PC-9 (cell line): ENCODE data around the gene MT2A. TPM values are rescaled to one million over a fixed set of nuclear protein-coding genes. Genes with fewer than 3 reads are reported as not detected.
"Not testable (repeated sequence)": the region's sequence is repeated elsewhere in the genome, so short reads cannot be mapped to it uniquely, and the experiment has no call there.

Source experiments
- BruUV-seq: library from RNA; stranded (reverse); fragments of 400-500 nt; replicated peaks from 2 replicates; lab custom pipeline; 2021; lab: Mats Ljungman, UMichigan
- CTCF ChIA-PET: fragments of 300-600 bp; sonication (Branson Sonifier 250); formaldehyde crosslinking; loops from one replicate; lab custom pipeline; 2022; ENCODE audit warnings: antibody characterized with exemption; lab: Charles Lee
- POLR2A ChIA-PET: fragments of 300-600 bp; sonication (Branson Sonifier 250); formaldehyde crosslinking; loops from one replicate; lab custom pipeline; 2022; ENCODE audit warnings: antibody characterized with exemption; ENCODE audit not compliant: unreplicated experiment; lab: Charles Lee
- DNase-seq, 2 experiments: peaks; one replicate each; pipeline versions ENCODE4 v3.0.0 to v3.0.0-alpha.2; 2015 to 2022; ENCODE audit warnings: mixed read lengths in 1 of 2
- H2AFZ ChIP-seq: fragments of 200-600 bp; sonication (generic); 2 replicates; pipeline ENCODE4 v1.8.1; 2017; ENCODE audit warnings: antibody characterized with exemption
- H3F3A ChIP-seq: fragments of 200-600 bp; sonication (generic); 2 replicates; pipeline ENCODE4 v1.8.1; 2017; ENCODE audit warnings: antibody characterized with exemption, mild to moderate bottlenecking, low read depth; ENCODE audit not compliant: insufficient read depth
- H3K27ac ChIP-seq: fragments of 200-600 bp; sonication (generic); 2 replicates; pipeline ENCODE4 v1.6.1; 2016; ENCODE audit warnings: mixed run types
- H3K27me3 ChIP-seq: fragments of 200-600 bp; sonication (generic); 2 replicates; pipeline ENCODE4 v1.6.1; 2016; ENCODE audit warnings: low read depth, mixed run types; ENCODE audit not compliant: insufficient read depth
- H3K36me3 ChIP-seq: fragments of 200-600 bp; sonication (generic); 2 replicates; pipeline ENCODE4 v1.6.1; 2016; ENCODE audit warnings: low read depth, mixed run types
- H3K4me1 ChIP-seq: fragments of 200-600 bp; sonication (generic); replicated peaks from 2 replicates; pipeline ENCODE4 v1.6.1; 2016; ENCODE audit warnings: mixed run types; ENCODE audit not compliant: insufficient read depth
- H3K4me2 ChIP-seq: fragments of 200-600 bp; sonication (generic); 2 replicates; pipeline ENCODE4 v1.6.1; 2017; ENCODE audit warnings: mixed run types
- H3K4me3 ChIP-seq: fragments of 200-600 bp; sonication (generic); 2 replicates; pipeline ENCODE4 v1.6.1; 2016; ENCODE audit warnings: mixed run types
- H3K79me2 ChIP-seq: fragments of 200-600 bp; sonication (generic); 2 replicates; pipeline ENCODE4 v1.6.1; 2017; ENCODE audit warnings: low read depth, mixed run types
- H3K9me2 ChIP-seq: fragments of 200-600 bp; sonication (generic); 2 replicates; pipeline ENCODE4 v1.8.1; 2017; ENCODE audit warnings: mild to moderate bottlenecking; ENCODE audit not compliant: insufficient read depth
- H3K9me3 ChIP-seq: fragments of 200-600 bp; sonication (generic); 2 replicates; pipeline ENCODE4 v1.8.1; 2016; ENCODE audit warnings: low read depth; ENCODE audit not compliant: insufficient read depth
- H4K20me1 ChIP-seq: fragments of 200-600 bp; sonication (generic); 2 replicates; pipeline ENCODE4 v1.8.1; 2017; ENCODE audit not compliant: insufficient read depth
- EZH2 ChIP-seq: fragments of 200-600 bp; sonication (generic); IDR thresholded peaks from 2 replicates; pipeline ENCODE4 v1.8.0; 2017; ENCODE audit warnings: antibody characterized with exemption, low read depth
- intact Hi-C: fragments of 100-400 bp; cut with micrococcal nuclease; formaldehyde crosslinking; loops from one replicate; pipeline ENCODE4 v1.10.0; 2022; ENCODE audit not compliant: unreplicated experiment
- total RNA-seq: library from RNA; stranded (reverse); gene quantifications from 2 replicates; pipeline ENCODE4 v1.2.3, GENCODE V29; 2021
- TF ChIP-seq, protein P1 (sequence below): fragments of 200-600 bp; sonication (generic); conservative IDR thresholded peaks from 2 replicates; pipeline ENCODE4 v1.6.1; 2017; ENCODE audit warnings: mixed run types, antibody characterized with exemption, mild to moderate bottlenecking, moderate library complexity

MT2A gene
- total RNA-seq, 1 experiment from 2014 or later, result 203 TPM

DNA sequence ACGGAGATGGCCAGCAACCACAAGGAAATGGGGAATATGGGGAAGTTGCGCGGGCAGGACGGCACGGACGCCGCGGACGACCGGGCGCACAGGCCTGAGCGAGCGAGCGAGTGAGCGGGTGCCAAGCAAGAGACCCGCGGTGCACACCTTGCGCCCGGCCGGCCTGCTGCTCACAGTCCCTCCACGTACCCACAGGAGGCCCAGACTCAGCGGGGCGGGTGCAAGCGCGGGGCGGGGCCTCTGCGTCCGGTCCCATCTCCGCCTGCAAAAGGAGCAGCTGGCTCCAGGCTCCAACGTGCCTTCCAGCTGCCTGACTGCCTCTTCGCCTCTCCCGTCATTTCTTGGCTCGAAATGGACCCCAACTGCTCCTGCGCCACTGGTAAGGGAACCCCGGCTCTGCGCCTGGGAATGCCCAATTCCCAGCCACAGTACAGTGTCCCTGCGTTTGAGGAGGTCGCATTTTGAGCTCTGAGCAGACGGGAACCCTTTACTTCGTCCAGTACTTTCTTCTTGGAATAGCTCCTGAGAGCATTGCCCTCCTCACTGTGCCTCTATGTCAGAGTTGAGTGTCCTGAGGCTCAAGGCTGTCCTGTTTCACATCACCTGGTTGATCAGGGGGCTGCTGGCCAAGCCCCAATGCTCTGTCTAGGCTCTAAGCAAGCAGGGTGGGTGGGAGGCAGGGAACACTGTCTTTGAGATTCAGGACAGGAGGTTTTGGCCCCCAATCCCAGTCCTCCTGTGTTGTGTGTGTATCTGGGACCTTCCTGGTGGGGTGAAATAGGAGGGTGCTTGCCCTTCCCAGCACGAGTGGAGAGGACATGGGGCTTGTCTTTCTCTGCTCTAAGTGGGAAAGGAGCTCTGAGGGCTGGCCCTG is 9.1 kb downstream of the MT2A start:
- Histone ChIP-seq H3K9me3 (no peaks in the 10 kb centered on the region), H3K27ac (no peak overlapping the region), H3F3A (peaks cover 19% of the 10 kb centered on the region), H3K9me2 (no peaks in the 10 kb centered on the region), H3K4me2 (no peak overlapping the region), H4K20me1 (no peaks in the 10 kb centered on the region), H3K27me3 (no peaks in the 10 kb centered on the region), H3K4me3 (no peak overlapping the region), H2AFZ (no peak overlapping the region), H3K36me3 (no peaks in the 10 kb centered on the region), H3K79me2 (no peaks in the 10 kb centered on the region), H3K4me1 (peaks cover 45% of the 10 kb centered on the region)
- intact Hi-C loops, result no loop called here
- CTCF ChIA-PET, result no interaction called here
- BruUV-seq, result no TSS peak
- TF ChIP-seq, protein P1, sequence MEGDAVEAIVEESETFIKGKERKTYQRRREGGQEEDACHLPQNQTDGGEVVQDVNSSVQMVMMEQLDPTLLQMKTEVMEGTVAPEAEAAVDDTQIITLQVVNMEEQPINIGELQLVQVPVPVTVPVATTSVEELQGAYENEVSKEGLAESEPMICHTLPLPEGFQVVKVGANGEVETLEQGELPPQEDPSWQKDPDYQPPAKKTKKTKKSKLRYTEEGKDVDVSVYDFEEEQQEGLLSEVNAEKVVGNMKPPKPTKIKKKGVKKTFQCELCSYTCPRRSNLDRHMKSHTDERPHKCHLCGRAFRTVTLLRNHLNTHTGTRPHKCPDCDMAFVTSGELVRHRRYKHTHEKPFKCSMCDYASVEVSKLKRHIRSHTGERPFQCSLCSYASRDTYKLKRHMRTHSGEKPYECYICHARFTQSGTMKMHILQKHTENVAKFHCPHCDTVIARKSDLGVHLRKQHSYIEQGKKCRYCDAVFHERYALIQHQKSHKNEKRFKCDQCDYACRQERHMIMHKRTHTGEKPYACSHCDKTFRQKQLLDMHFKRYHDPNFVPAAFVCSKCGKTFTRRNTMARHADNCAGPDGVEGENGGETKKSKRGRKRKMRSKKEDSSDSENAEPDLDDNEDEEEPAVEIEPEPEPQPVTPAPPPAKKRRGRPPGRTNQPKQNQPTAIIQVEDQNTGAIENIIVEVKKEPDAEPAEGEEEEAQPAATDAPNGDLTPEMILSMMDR, result no peak
- no peak for TF ChIP-seq EZH2
- POLR2A ChIA-PET, result interaction anchor here (0.7 kb wide), 1 partner anchor 53 kb away, joined by 3 read pairs; no protein-coding TSS in a partner anchor
- no peak for DNase-seq

DNA sequence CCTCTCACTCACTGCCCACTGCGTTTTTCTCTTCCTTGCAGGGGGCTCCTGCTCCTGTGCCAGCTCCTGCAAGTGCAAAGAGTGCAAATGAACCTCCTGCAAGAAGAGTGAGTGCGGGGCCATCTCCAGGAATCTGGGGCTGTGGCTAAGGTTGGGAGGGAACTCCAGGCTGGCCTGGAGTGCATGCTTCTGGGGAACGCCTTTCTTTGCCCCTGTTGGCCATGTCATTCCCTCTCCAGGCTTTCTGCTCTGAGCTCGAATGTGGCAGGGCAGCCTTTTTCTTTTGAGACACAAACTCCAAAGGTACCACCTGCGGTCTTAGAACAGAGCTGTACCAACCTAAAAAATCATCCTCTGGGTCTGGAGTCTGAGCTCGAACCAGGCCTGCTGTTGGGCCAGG is 9.8 kb downstream of the MT2A start:
- Histone ChIP-seq H2AFZ (no peak overlapping the region), H4K20me1 (no peaks in the 10 kb centered on the region), H3K27ac (no peak overlapping the region), H3K4me2 (no peak overlapping the region), H3F3A (peaks cover 19% of the 10 kb centered on the region), H3K9me3 (no peaks in the 10 kb centered on the region), H3K36me3 (no peaks in the 10 kb centered on the region), H3K79me2 (no peaks in the 10 kb centered on the region), H3K4me1 (peaks cover 38% of the 10 kb centered on the region), H3K9me2 (no peaks in the 10 kb centered on the region), H3K4me3 (no peak overlapping the region), H3K27me3 (no peaks in the 10 kb centered on the region)
- ChIA-PET POLR2A (no interaction called here), CTCF (no interaction called here)
- TF ChIP-seq EZH2, result no peak
- TF ChIP-seq, protein P1, result no peak
- DNase-seq, result no peak
- no TSS peak for BruUV-seq
- intact Hi-C loops, result no loop called here

DNA sequence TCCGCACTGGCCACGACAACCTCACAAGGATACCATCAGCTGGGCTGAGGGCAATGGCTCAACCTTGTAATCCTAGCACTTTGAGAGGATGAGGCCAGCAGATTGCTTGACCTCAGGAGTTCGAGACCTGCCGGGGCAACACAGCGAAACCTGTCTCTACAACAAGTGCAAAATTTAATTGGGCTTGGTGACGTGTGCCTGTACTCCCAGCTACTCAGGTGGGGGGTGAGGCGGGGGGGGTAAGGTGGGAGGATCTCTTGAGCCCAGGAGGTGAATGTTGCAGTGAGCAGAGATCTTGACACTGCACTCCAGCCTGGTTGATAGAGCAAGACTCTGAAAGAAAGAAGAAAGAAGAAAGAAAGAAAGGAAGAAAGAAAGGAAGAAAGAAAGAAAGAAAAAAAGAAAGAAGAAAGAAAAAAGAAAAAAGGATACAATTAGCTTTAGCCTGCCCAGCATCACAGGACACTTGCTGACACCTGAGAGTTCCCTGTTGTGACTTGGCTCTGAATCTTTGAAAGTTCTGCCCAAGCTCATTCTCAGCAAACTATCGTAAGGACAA is 12.0 kb downstream of the MT2A start:
- no TSS peak for BruUV-seq

DNA sequence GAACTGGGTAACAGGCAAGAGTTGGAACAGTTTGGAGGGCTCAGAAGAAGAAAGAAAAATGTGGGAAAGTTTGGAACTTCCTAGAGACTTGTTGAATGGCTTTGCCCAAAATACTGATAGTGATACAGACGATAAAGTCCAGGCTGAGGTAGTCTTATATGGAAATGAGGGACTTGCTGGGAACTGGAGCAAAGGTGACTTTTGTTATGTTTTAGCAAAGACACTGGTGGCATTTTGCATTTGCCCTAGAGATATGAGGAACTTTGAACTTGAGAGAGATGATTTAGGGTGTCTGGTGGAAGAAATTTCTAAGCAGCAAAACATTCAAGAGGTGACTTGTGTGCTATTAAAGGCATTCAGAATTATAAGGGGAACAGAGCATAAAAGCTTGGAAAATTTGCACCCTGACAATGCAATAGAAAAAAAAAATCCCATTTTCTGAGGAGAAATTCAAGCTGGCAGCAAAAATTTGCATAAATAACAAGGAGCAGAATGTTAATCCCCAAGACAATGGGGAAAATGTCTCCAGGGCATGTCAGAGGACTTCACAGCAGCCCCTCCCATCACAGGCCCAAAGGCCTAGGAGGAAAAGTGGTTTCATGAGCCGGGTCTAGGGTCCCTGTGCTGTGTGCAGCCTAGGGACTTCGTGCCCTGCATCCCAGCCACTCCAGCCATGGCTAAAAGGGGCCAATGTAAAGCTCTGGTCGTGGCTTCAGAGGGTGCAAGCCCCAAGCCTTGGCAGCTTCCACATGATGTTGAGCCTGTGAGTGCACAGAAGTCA is 13.5 kb downstream of the MT2A start:
- H3K4me2 ChIP-seq, H3K9me2 ChIP-seq, DNase-seq, H3K4me3 ChIP-seq, H3K27me3 ChIP-seq, H4K20me1 ChIP-seq, CTCF ChIA-PET, H3K79me2 ChIP-seq, H3K9me3 ChIP-seq, H3K27ac ChIP-seq, H2AFZ ChIP-seq, intact Hi-C loops, POLR2A ChIA-PET, BruUV-seq, H3K36me3 ChIP-seq, H3F3A ChIP-seq: not testable (repeated sequence)
- peaks cover 13% of the 10 kb centered on the region for H3K4me1 ChIP-seq

More for the DNA sequence above, 12.0 kb downstream of the MT2A start:
- no peak overlapping the region for H3K27ac ChIP-seq
- no peaks in the 10 kb centered on the region for H4K20me1 ChIP-seq
- peaks cover 15% of the 10 kb centered on the region for H3K4me1 ChIP-seq
- ChIA-PET CTCF (no interaction called here), POLR2A (interaction anchor here (0.6 kb wide), 1 partner anchor 12 kb away, joined by 4 read pairs; the partner anchor contains the start of gene MT2A)
- no peak overlapping the region for H3K4me3 ChIP-seq
- no peaks in the 10 kb centered on the region for H3K79me2 ChIP-seq
- no peaks in the 10 kb centered on the region for H3K36me3 ChIP-seq
- 0 out of 2 replicates have a peak, but pooled peaks cover 3% of the 10 kb centered on the region for H3F3A ChIP-seq
- intact Hi-C loops, result no loop called here
- no peak overlapping the region for H3K4me2 ChIP-seq
- H3K27me3 ChIP-seq, result no peaks in the 10 kb centered on the region
- TF ChIP-seq, protein P1, result no peak
- TF ChIP-seq EZH2, result no peak
- H3K9me2 ChIP-seq, result no peaks in the 10 kb centered on the region
- H2AFZ ChIP-seq, result no peak overlapping the region
- H3K9me3 ChIP-seq, result no peaks in the 10 kb centered on the region
- no peak for DNase-seq
